HepG2 (cell line): ENCODE data around the gene EHD1.

Experiments used
- EP300 ChIP-seq, 3 experiments: sonication (generic) in 1 of 3; formaldehyde crosslinking in 1 of 3; IDR thresholded peaks; 2 replicates each; pipeline versions ENCODE4 v1.5.1 to v1.6.1; 2011 to 2020; ENCODE audit warnings: low read depth in 2 of 3, low read length in 2 of 3, borderline replicate concordance in 1 of 3, improper control_type of control experiment in 1 of 3, mild to moderate bottlenecking in 1 of 3, missing genetic modification reagents in 1 of 3, moderate library complexity in 1 of 3
- HDAC1 ChIP-seq: sonication (generic); formaldehyde crosslinking; IDR thresholded peaks from 2 replicates; pipeline ENCODE4 v1.5.1; 2020; ENCODE audit warnings: mild to moderate bottlenecking, missing genetic modification reagents
- IKZF4 ChIP-seq: sonication (generic); formaldehyde crosslinking; IDR thresholded peaks from 2 replicates; pipeline ENCODE4 v1.5.1; 2020; ENCODE audit warnings: borderline replicate concordance, mild to moderate bottlenecking, low read depth, missing genetic modification reagents; ENCODE audit errors: not compliant biosample characterization
- NFIB ChIP-seq: sonication (generic); formaldehyde crosslinking; IDR thresholded peaks from 2 replicates; pipeline ENCODE4 v1.9.0; 2021; ENCODE audit warnings: missing genetic modification reagents, mild to moderate bottlenecking, borderline replicate concordance
- POLR2A ChIP-seq, 2 experiments: IDR thresholded peaks; 2 replicates each; pipeline ENCODE4 v1.6.1; 2011; ENCODE audit warnings: low read depth in 2 of 2, low read length in 2 of 2, mild to moderate bottlenecking in 1 of 2, moderate library complexity in 1 of 2; ENCODE audit not compliant: insufficient read depth in 1 of 2
- ZNF484 ChIP-seq: sonication (generic); formaldehyde crosslinking; IDR thresholded peaks from 2 replicates; pipeline ENCODE4 v1.5.1; 2020; ENCODE audit warnings: mild to moderate bottlenecking, low read depth, missing genetic modification reagents, borderline replicate concordance
- TF ChIP-seq, protein P1 (sequence below): sonication (generic); formaldehyde crosslinking; IDR thresholded peaks from 2 replicates; pipeline ENCODE4 v1.4.0; 2020; ENCODE audit warnings: missing genetic modification reagents, borderline replicate concordance

DNA sequence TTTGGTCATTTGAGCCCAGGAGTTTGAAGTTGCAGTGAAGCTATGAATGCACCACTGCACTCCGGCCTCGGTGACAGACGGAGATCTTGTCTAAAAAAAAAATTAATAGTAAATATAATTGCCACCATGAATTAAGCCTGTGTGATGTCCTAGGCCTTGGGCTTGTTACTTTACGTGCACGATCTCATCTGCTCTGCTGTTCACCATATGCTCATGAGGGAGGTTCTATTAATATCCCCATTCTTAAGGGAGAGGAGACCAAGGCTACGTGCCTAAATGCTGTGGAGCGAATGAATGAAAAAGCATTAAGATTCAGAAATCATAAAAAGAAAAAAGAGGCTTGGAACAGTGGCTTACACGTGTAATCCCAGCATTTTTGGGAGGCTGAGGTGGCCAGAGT lies 41.2 kb upstream of the EHD1 start:
- TF ChIP-seq, protein P1, sequence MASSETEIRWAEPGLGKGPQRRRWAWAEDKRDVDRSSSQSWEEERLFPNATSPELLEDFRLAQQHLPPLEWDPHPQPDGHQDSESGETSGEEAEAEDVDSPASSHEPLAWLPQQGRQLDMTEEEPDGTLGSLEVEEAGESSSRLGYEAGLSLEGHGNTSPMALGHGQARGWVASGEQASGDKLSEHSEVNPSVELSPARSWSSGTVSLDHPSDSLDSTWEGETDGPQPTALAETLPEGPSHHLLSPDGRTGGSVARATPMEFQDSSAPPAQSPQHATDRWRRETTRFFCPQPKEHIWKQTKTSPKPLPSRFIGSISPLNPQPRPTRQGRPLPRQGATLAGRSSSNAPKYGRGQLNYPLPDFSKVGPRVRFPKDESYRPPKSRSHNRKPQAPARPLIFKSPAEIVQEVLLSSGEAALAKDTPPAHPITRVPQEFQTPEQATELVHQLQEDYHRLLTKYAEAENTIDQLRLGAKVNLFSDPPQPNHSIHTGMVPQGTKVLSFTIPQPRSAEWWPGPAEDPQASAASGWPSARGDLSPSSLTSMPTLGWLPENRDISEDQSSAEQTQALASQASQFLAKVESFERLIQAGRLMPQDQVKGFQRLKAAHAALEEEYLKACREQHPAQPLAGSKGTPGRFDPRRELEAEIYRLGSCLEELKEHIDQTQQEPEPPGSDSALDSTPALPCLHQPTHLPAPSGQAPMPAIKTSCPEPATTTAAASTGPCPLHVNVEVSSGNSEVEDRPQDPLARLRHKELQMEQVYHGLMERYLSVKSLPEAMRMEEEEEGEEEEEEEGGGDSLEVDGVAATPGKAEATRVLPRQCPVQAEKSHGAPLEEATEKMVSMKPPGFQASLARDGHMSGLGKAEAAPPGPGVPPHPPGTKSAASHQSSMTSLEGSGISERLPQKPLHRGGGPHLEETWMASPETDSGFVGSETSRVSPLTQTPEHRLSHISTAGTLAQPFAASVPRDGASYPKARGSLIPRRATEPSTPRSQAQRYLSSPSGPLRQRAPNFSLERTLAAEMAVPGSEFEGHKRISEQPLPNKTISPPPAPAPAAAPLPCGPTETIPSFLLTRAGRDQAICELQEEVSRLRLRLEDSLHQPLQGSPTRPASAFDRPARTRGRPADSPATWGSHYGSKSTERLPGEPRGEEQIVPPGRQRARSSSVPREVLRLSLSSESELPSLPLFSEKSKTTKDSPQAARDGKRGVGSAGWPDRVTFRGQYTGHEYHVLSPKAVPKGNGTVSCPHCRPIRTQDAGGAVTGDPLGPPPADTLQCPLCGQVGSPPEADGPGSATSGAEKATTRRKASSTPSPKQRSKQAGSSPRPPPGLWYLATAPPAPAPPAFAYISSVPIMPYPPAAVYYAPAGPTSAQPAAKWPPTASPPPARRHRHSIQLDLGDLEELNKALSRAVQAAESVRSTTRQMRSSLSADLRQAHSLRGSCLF: no peak
- TF ChIP-seq POLR2A (IDR thresholded peaks at IDR 0.05; ENCODE audit: insufficient read depth in 1 of 2, low read depth in 2 of 2, low read length in 2 of 2) (no peak), HDAC1 (CRISPR knock-in tag) (no peak), ZNF484 (CRISPR knock-in tag) (no peak), IKZF4 (CRISPR knock-in tag) (no peak), EP300 (IDR thresholded peaks at IDR 0.05; ENCODE audit: low read depth in 2 of 2, low read length in 2 of 2) (no peak), EP300 (CRISPR knock-in tag; IDR thresholded peaks at IDR 0.05; ENCODE audit: borderline replicate concordance) (no peak), NFIB (CRISPR knock-in tag) (no peak)
